ENCODE measurements around the gene EVA1B. TPM values are rescaled to one million over a fixed set of nuclear protein-coding genes. Genes with fewer than 3 reads are reported as not detected.

The EVA1B gene
- total RNA-seq, 1 experiment from 2014 or later: 5.2 TPM

DNA sequence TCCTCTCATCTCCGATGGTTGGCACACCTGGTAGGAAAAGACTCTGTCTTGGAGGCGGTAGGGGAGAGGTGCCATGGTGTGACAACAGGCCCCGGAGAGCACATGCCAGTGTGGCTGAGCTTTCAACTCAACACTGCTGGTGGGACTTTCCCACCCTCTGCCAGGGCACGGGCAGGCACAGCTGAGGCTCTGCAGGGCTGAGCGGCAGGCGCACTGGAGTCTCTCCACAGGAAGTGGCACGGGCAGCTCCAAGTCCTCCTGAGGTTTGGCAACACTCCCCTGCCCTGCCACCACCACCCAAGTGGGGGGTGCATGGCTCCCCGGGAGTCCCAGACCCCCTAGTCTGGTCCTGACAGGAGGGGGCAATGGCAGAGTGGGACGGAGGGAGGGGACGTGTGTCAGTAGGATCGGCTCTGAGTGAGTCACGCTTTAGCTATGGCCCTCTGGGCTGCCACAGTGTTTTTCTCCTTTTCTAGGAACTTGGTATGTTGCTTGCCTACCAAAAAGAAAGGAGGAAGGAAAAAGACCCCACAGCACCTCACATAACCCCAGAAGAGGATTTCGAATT is 27.3 kb upstream of the EVA1B start:
- in situ Hi-C loops (cut with HindIII; ENCODE audit: low pct_unique_long_range_greater_than_20kb, low sequenced_read_pairs): no loop called here
- no peak for DNase-seq (ENCODE audit: low read depth, low spot score)

DNA sequence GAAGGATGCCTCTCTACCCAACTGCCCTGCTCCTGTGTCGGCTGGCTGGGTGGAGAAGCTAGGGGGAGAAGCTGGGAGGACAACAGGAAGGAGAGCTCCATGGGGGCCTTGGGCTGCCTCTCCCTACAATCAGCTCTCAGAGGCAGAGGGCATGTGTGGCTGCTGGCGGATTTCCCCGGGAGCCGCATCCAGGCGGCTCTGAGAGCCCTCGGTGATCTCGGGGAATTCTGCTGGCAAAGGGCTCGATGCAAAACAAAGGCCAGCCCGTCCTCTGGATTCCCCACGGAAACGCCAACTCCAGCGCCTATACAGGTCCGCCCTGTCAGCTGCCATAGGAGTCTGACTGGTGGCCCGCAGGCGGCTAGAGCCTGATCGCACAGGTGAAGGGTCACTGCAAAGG is 26.4 kb upstream of the EVA1B start:
- no peak for DNase-seq (ENCODE audit: low read depth, low spot score)
- in situ Hi-C loops (cut with HindIII; ENCODE audit: low pct_unique_long_range_greater_than_20kb, low sequenced_read_pairs): no loop called here

DNA sequence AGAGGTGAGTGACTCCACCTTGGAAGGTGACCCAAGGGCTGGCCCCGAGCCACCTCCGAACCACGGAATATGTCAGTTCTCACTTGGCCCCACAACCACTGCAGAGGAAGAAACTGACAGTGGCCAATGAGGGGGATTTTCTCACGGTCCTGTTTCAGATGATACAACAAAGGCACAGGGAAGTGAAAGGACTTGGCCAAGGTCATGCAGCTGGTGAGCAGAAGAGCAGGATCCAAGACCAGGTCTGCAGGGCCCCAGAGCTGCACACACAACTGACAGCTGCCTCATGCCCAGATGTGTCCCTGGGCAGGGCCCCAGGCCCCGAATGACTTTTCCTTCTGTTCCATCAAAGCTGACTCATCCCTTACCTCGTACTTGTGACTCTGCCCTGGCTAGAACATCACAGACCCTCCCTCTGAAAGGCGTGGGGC is 25.8 kb upstream of the EVA1B start:
- no peak for DNase-seq (ENCODE audit: low read depth, low spot score)
- in situ Hi-C loops (cut with HindIII; ENCODE audit: low pct_unique_long_range_greater_than_20kb, low sequenced_read_pairs): no loop called here

DNA sequence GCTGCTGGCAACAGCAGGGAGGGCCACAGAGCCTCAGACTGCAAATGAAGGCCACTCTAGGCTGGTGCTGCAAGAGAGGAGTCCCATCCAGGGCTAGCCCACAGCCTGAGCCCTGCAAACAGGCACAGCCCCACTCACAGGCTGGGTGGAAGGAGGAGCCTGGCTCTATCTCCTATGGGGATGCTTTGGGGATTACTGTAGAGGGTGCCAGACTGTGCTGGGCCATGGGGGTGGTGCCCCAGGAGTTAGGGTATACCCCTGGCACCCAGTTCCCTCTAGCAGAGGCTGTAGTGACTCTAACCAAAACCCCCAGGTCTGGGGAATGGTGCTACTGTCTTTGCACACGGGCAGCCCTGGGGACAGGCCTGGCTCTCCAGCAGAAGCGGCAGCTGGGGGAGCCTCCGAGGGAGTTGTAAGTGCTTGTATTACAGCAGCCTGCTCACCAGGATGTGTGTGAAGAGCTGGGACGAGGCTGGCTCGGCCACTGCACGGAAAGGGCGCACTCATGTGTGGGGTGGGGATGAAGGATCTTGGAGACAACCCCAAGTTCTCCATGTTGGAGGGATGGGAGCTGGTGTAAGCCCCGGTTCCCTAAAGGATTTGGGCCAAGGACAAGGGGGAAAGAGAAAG is 23.4 kb upstream of the EVA1B start:
- in situ Hi-C loops (cut with HindIII; ENCODE audit: low pct_unique_long_range_greater_than_20kb, low sequenced_read_pairs): no loop called here

DNA sequence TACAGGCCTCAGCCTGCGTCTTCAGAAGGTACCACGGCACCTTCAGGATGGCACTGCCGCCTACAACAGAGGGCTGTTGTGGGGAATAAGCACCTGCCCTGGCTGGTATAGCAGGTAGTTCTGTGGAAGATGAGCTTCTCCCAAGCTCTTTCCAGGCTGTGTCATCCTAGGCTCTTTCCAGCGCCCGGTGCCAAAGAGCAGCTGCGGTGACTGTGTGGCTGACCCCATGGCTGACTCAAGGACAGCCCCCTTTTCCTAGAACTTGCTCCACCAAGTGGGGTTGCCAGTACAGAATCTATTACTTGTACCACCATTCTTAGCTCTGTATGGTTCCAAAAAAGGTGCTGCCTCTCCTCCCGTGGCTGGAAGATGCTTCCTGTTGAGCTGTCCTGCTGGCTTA is 21.9 kb upstream of the EVA1B start:
- no peak for DNase-seq (ENCODE audit: low read depth, low spot score)
- in situ Hi-C loops (cut with HindIII; ENCODE audit: low pct_unique_long_range_greater_than_20kb, low sequenced_read_pairs): no loop called here

More for the DNA sequence above, 23.4 kb upstream of the EVA1B start:
- no peak for DNase-seq (ENCODE audit: low read depth, low spot score)

DNA sequence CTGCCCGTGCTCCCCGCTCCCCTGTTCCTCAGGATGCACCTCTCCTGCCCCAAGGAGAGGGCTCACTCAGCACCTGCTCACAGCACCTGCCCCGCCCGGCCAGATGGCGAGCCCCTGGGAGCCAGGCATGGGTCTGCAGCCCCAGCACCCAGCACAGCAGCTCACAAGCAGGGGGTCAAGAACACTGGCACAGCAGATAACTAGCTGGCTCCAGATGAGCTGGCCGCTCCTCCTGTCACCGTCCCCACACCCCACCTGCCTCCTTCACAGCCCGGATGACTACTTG is 20.9 kb upstream of the EVA1B start:
- in situ Hi-C loops (cut with HindIII; ENCODE audit: low pct_unique_long_range_greater_than_20kb, low sequenced_read_pairs): no loop called here
- no peak for DNase-seq (ENCODE audit: low read depth, low spot score)

DNA sequence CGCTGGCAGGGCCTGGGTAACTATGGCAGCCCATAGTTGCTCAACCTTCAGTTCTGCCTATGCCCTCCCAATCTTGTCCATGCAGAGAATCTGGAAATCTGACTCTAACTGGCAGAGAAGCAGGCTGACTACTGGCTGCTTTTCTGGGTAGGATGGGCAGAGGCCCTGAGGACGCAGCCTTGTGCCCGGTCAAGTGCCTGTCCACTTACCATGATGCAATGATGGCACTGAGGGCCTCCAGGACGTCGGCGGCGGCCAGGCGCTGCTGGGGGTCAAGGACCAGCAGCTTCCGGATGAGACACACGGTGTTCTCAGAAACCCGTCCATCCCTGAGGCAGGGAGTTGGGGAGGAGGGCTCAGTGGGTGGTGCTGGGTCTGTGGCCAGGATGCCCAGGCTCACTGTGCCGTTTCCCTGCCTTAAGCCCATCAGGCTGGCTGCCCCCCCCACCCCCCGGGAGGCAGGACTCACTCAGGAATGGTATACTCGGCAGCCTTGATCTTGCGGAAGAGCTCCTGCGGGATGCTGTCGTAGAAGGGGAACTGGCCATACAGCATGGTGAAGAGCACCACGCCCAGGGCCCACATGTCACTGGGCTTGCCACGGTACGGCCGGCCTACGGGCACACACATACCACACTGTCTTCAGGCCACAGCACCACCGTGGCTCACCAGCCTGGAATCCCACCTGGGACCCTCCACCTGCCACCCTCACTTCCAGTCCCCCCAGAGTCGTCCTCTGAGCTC is 20.4 kb upstream of the EVA1B start:
- in situ Hi-C loops (cut with HindIII; ENCODE audit: low pct_unique_long_range_greater_than_20kb, low sequenced_read_pairs): no loop called here

DNA sequence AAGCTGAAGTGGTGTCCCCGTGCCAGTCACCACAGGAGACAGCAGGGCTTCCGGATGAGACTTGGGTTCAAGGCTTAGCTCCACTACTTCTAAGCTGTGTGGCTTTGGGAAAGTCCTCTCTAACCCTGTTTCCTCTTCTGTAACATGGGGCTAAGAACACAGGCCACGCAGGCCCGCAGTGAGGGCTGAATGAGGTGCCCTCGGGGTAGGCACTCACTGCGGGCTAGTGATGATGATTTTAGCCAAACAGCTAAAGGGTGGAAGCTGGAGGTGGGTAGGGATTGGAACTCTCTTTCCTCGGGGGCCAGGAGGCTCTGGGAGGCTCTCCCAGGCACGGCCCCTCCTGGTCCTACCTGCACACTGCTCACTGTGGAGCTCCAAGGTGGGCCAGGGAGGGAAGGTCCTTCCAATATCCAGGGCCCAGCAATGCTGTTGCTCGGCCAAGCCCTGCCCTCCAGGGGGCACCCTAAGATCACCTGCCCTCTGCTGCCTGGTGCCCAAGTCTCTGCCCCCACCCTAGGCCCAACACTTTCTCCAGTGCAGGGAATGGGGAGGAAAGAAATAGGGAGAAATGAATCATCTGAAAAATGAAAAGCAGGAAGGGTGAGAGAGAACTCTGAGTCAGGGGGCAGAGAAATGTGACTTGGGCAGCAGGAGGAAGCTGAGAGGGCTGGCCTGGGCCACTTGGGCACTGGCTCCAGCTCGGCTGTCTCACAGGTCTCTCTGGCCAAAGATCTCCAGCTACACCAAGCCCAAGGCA is 19.2 kb upstream of the EVA1B start:
- DNase-seq (ENCODE audit: low read depth, low spot score): peak; percentile 50
- in situ Hi-C loops (cut with HindIII; ENCODE audit: low pct_unique_long_range_greater_than_20kb, low sequenced_read_pairs): no loop called here

More for the DNA sequence above, 20.4 kb upstream of the EVA1B start:
- no peak for DNase-seq (ENCODE audit: low read depth, low spot score)

DNA sequence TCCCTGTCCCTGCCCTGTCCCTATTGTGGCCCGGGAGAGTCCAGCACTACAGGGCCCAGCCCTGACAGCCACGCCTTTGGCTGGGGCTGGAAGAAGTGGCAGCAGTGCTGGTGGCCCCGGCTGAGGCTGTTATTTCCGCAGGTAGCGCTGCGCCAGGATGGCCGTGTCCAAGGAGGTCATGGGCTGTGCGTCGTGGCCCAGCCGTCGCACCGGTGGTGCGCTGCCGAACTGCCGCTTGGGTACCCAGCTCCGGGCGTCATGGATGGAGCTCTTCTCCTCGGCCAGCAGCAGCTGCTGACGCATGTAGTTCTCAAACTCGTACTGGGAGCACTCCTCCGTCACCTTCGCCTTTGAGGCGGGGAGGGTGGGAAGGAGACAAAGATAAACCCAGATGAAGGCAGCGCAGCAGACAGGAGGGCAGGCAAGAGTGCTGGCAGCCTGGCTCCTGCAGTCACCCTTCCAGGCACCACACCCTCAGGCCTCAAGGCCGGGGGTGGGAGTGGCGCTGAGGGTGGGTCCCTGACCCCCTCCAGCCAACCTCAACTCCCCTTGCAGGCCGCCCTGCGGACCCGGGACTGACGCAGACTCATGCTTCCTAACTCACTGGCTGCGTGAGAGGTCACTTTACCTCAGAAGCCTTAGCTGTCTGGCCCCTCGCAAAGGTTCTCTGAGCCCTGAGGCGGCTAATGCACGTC is 18.3 kb upstream of the EVA1B start:
- no peak for DNase-seq (ENCODE audit: low read depth, low spot score)
- in situ Hi-C loops (cut with HindIII; ENCODE audit: low pct_unique_long_range_greater_than_20kb, low sequenced_read_pairs): no loop called here

DNA sequence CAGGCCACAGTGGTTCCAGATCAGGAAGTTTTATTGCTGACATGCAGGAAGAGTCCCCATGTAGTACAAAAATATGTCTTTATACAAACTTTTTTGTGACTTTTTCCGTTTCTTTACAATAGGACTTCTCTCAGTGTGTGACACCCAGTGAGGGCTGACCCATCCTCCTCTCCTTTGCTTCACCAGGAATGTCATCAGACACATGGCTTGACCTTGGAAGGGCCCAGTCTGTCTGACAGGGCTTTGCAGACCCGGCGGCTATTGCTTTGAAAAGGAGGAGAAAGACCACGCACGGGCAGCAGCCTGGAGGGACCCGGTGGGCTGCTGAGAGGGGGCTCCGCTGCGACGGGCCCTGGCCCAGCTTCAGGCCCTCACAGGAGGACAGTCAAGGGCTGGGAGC is 16.2 kb upstream of the EVA1B start:
- in situ Hi-C loops (cut with HindIII; ENCODE audit: low pct_unique_long_range_greater_than_20kb, low sequenced_read_pairs): no loop called here

DNA sequence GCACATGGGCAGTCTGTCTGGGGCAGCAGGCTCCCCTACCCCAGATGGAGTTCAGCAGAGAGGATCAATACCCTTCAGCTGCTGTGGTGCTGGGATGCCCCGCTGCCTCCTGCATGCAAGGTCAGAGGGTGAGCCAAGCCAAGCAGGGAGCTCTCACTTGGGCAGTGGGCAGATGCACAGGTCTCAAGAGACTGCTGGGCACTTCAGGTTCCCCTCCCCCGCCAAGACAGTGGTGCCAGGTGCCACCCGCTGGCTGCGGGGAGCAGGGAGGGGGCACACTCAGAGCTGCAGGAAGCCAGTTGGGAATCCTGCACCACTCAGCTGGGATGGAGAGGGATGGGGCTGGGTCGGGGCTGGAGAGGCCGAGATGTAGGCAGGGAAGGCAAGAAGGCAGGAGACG is 15.8 kb upstream of the EVA1B start:
- in situ Hi-C loops (cut with HindIII; ENCODE audit: low pct_unique_long_range_greater_than_20kb, low sequenced_read_pairs): no loop called here
- DNase-seq (ENCODE audit: low read depth, low spot score): no peak

More for the DNA sequence above, 16.2 kb upstream of the EVA1B start:
- DNase-seq (ENCODE audit: low read depth, low spot score): no peak

DNA sequence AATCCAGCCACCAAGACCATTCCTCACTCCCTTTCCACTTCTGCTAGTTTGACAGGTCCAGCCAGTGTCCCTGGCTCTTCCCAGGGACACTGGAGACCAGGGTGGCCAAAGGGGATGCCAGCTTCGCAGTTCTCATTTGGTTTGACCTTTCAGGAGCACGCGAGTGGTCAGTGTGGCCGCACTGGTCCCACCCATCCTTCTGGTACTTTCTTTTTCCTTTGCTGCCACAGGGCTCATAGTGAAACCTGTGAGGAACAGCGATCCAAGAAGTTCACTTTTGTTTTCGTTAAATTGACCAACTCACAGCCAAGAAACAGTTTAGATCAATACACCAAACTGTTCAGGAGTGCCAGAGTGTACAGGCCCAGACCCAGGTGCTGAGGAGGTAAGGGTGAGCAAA is 14.4 kb upstream of the EVA1B start:
- DNase-seq (ENCODE audit: low read depth, low spot score): no peak
- in situ Hi-C loops (cut with HindIII; ENCODE audit: low pct_unique_long_range_greater_than_20kb, low sequenced_read_pairs): no loop called here

DNA sequence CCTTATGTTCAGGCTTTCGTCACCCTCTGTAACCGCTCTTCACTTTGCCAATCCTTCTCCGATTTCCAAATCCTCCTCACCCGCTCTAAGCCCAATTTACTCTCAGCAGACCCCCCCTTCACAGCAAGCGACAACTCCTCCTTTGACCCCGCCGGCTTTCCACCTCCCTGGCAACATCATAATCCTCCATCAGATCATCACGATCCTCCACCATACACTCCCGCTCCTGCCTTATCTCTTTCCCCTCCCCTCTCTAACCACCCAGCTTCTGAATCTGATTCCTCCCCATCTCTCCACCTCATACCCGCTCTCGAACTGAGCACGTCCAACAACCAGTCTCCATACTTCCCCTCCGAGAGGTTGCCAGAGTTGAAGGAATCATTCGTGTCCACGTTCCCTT is 7.5 kb upstream of the EVA1B start:
- DNase-seq (ENCODE audit: low read depth, low spot score): no peak
- in situ Hi-C loops (cut with HindIII; ENCODE audit: low pct_unique_long_range_greater_than_20kb, low sequenced_read_pairs): no loop called here

DNA sequence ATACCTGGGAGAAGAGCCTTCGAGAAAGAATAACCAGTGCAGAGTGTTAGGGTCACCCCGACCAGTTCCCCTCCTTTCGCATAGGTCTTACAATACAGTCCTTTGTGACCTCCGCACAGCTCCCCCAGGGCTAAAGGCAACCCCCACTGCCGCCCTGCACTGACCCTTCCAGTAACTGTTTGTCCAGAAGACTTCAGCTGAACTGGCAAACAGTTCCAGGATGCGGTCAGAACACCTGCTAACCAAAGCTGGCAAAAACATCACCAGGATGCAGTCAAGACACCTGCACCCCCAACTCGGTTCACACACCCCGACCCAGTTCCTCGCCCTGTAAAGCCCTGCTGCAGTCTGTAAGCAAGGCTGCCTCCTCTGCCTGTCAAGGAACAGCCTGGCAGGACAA is 6.4 kb upstream of the EVA1B start:
- DNase-seq (ENCODE audit: low read depth, low spot score): no peak
- in situ Hi-C loops (cut with HindIII; ENCODE audit: low pct_unique_long_range_greater_than_20kb, low sequenced_read_pairs): no loop called here

DNA sequence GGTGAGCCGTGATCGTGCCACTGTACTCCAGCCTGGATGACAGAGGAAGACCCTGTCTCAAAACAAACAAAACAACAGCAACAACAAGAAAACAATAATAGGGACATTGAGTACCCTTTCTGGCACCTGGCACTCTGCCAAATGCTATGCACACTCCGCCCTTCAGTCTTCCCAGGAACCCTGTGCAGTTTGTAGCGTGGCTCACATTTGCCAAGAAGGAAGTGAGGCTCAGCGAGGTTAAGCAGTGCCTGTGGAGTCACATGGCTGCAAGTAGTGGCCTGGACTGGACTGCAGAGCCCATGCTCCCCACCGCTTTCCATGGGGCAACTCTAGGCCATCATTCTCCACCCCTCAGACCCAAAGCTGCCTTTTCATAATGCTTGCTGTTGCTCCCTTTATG is 5.3 kb upstream of the EVA1B start:
- in situ Hi-C loops (cut with HindIII; ENCODE audit: low pct_unique_long_range_greater_than_20kb, low sequenced_read_pairs): no loop called here
- DNase-seq (ENCODE audit: low read depth, low spot score): no peak

DNA sequence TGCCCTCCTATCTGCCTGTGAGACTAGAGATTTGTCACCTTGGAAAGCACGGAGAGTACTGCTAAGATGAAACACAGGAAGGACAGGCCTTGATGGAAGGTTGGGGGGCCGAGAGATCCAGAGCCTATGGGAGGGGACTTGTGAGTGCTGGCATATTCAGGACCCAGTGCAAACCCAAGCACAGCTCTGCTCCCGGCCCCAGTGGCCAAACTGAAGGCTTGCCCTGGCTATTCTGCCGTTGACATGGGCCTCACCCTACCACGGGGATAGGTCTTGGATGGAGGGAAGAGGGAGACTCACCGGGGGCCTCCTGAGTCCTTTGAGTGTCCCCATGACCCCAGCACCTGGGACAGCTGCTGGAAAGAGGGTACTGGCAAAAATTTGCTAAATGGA is 4.6 kb upstream of the EVA1B start:
- in situ Hi-C loops (cut with HindIII; ENCODE audit: low pct_unique_long_range_greater_than_20kb, low sequenced_read_pairs): no loop called here

DNA sequence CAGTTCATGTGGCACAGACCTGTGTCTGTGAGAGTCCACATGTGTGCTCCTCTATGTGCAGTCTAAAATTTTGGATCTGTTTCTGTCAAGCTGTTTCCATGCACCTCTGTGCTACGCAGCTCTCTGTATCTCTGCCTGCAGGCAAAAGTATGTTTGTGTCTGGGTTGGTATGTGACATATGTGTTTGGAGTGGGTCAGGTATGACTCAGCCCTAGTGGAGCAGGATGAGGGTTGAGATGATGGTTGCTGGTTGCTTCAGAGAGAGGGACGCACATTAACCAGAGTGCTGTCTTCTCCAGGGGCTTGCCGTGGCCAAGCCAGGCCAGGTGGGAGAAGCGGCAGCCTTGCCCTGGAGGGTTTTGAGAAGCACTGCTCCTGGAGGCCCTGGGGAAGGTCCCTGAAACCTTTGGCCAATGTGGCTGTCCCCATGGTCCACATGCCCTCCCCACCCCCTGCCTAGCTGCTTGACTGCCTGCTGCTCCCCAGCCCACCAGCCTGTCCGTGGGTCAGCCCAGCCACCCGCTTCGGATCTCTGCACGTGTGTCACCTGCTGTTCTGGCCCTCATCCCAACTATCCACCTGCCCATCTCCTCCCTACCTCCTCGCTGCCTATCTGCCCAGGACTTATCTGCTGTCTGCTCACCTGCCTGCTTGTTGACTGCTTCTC is 4.1 kb upstream of the EVA1B start:
- DNase-seq (ENCODE audit: low read depth, low spot score): no peak
- in situ Hi-C loops (cut with HindIII; ENCODE audit: low pct_unique_long_range_greater_than_20kb, low sequenced_read_pairs): no loop called here

More for the DNA sequence above, 4.6 kb upstream of the EVA1B start:
- no peak for DNase-seq (ENCODE audit: low read depth, low spot score)

DNA sequence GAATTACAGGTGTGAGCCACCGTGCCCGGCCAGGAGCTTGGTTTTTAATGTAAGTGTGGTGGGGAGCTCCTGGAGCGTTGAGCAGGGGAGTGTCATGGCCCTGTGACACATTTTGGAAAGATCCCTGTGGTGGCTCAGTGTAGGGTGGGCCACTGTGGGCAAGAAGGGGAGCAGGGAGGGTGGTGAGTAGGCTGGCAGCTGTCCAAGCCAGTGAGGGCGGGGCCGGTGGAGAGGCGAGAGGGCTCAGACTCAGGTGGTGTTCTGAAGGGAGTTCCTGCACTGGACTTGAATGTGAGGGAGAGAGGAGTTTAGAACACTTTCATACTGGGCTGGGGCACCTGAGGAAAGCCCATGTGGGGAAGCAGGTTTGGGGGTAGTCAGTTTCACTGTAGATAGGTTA is 3.1 kb upstream of the EVA1B start:
- no peak for DNase-seq (ENCODE audit: low read depth, low spot score)
- in situ Hi-C loops (cut with HindIII; ENCODE audit: low pct_unique_long_range_greater_than_20kb, low sequenced_read_pairs): no loop called here

All from SK-MEL-5 (cell line).